ENCODE results near the gene MTG1. TPM values are rescaled to one million over a fixed set of nuclear protein-coding genes. Genes with fewer than 3 reads are reported as not detected.
"Not testable (repeated sequence)": the region's sequence is repeated elsewhere in the genome, so short reads cannot be mapped to it uniquely, and the experiment has no call there.

Gene MTG1
- total and polyA plus RNA-seq, 2 experiments from 2014 or later, result 22.8 to 50.7 TPM

- no peaks in the 10 kb centered on the region for H3K27me3 ChIP-seq (replicated peaks; ENCODE audit: insufficient read depth)
- no peak for TF ChIP-seq EZH2 (IDR thresholded peaks at IDR 0.05; ENCODE audit: insufficient read depth, poor library complexity, severe bottlenecking)
- no peak for TF ChIP-seq EZH2phosphoT487 (IDR thresholded peaks at IDR 0.05; ENCODE audit: insufficient read depth, low read depth)
- no peak overlapping the region for H3K27ac ChIP-seq
- no peak overlapping the region for H3K4me2 ChIP-seq (ENCODE audit: unreplicated experiment)
- 70 to 73% methylated on average over 12 of the region's 12 CpGs for WGBS, 2 experiments (ENCODE audit: low coverage in 1 of 2, low lambda C conversion rate in 2 of 2, missing lambda C conversion rate in 2 of 2)
- DNase-seq, result no peak
- H3K9me2 ChIP-seq (ENCODE audit: insufficient read depth), result no peaks in the 10 kb centered on the region
- no peaks in the 10 kb centered on the region for H3K9me3 ChIP-seq (ENCODE audit: low read depth)
- no peaks in the 10 kb centered on the region for H3K36me3 ChIP-seq (ENCODE audit: low read depth)
- no peaks in the 10 kb centered on the region for H4K20me1 ChIP-seq (ENCODE audit: insufficient read depth)
- H3K4me3 ChIP-seq, result no peak overlapping the region
- H3K9ac ChIP-seq, result no peak overlapping the region
- H3F3A ChIP-seq (ENCODE audit: insufficient read depth), result no peaks in the 10 kb centered on the region
- H3K79me2 ChIP-seq (ENCODE audit: insufficient read depth), result 0 out of 2 replicates have a peak, but pooled peaks cover 10% of the 10 kb centered on the region
- H3K4me1 ChIP-seq (ENCODE audit: insufficient read depth), result no peaks in the 10 kb centered on the region
- no peak overlapping the region for H2AFZ ChIP-seq
- in situ Hi-C loops (cut with MboI), result no loop called here
These were observed 18.4 kb upstream of the MTG1 start for GRCh38 chr10:133375357-133376115.

- H3K27ac ChIP-seq; H2AFZ ChIP-seq; H3K9ac ChIP-seq; H3K4me1 ChIP-seq (ENCODE audit: insufficient read depth); H3K4me2 ChIP-seq (ENCODE audit: unreplicated experiment); H3K27me3 ChIP-seq (replicated peaks; ENCODE audit: insufficient read depth); H3K36me3 ChIP-seq (ENCODE audit: low read depth); H3K9me2 ChIP-seq (ENCODE audit: insufficient read depth); H3K4me3 ChIP-seq; in situ Hi-C loops (cut with MboI); H3K9me3 ChIP-seq (ENCODE audit: low read depth); DNase-seq; H4K20me1 ChIP-seq (ENCODE audit: insufficient read depth); H3F3A ChIP-seq (ENCODE audit: insufficient read depth): not testable (repeated sequence)
- 0 out of 2 replicates have a peak, but pooled peaks cover 10% of the 10 kb centered on the region for H3K79me2 ChIP-seq (ENCODE audit: insufficient read depth)
- WGBS, 2 experiments (ENCODE audit: low coverage in 1 of 2, low lambda C conversion rate in 2 of 2, missing lambda C conversion rate in 2 of 2), result 84 to 86% methylated on average over 5 of the region's 5 CpGs
These were observed 17.8 kb upstream of the MTG1 start for GRCh38 chr10:133376183-133376582.

GRCh38 chr10:133377025-133377817 lies 16.7 kb upstream of the MTG1 start:
- Histone ChIP-seq H3K79me2 (ENCODE audit: insufficient read depth) (0 out of 2 replicates have a peak, but pooled peaks cover 1% of the 10 kb centered on the region), H3K9ac (no peak overlapping the region), H2AFZ (no peak overlapping the region), H3K4me3 (no peak overlapping the region), H3F3A (ENCODE audit: insufficient read depth) (no peaks in the 10 kb centered on the region), H3K36me3 (ENCODE audit: low read depth) (no peaks in the 10 kb centered on the region; the same call in 1 of the 2 replicates), H3K27ac (no peak overlapping the region), H4K20me1 (ENCODE audit: insufficient read depth) (no peaks in the 10 kb centered on the region), H3K9me3 (ENCODE audit: low read depth) (no peaks in the 10 kb centered on the region), H3K4me1 (ENCODE audit: insufficient read depth) (no peaks in the 10 kb centered on the region), H3K9me2 (ENCODE audit: insufficient read depth) (no peaks in the 10 kb centered on the region), H3K27me3 (replicated peaks; ENCODE audit: insufficient read depth) (no peaks in the 10 kb centered on the region), H3K4me2 (ENCODE audit: unreplicated experiment) (no peak overlapping the region)
- no peak for DNase-seq
- TF ChIP-seq EZH2phosphoT487 (IDR thresholded peaks at IDR 0.05; ENCODE audit: insufficient read depth, low read depth), result no peak
- TF ChIP-seq EZH2 (IDR thresholded peaks at IDR 0.05; ENCODE audit: insufficient read depth, poor library complexity, severe bottlenecking), result no peak
- WGBS, 2 experiments (ENCODE audit: low coverage in 1 of 2, low lambda C conversion rate in 2 of 2, missing lambda C conversion rate in 2 of 2), result 86 to 87% methylated on average over 29 to 30 of the region's 30 CpGs
- in situ Hi-C loops (cut with MboI), result no loop called here

GRCh38 chr10:133377818-133378250 lies 16.1 kb upstream of the MTG1 start:
- Histone ChIP-seq H3K27ac (no peak overlapping the region), H3K9me3 (ENCODE audit: low read depth) (no peaks in the 10 kb centered on the region), H3K4me3 (peak overlapping the region; percentile 73), H4K20me1 (ENCODE audit: insufficient read depth) (no peaks in the 10 kb centered on the region), H3K36me3 (ENCODE audit: low read depth) (no peaks in the 10 kb centered on the region; the same call in 1 of the 2 replicates), H3K9ac (peak overlapping the region; percentile 38; the same call in 1 of the 2 replicates), H3K79me2 (ENCODE audit: insufficient read depth) (no peaks in the 10 kb centered on the region), H3F3A (ENCODE audit: insufficient read depth) (no peaks in the 10 kb centered on the region), H3K4me2 (ENCODE audit: unreplicated experiment) (peak overlapping the region; percentile 73), H3K9me2 (ENCODE audit: insufficient read depth) (no peaks in the 10 kb centered on the region), H2AFZ (peak overlapping the region; percentile 84), H3K4me1 (ENCODE audit: insufficient read depth) (no peaks in the 10 kb centered on the region), H3K27me3 (replicated peaks; ENCODE audit: insufficient read depth) (no peaks in the 10 kb centered on the region)
- no peak for TF ChIP-seq EZH2 (IDR thresholded peaks at IDR 0.05; ENCODE audit: insufficient read depth, poor library complexity, severe bottlenecking)
- no peak for TF ChIP-seq EZH2phosphoT487 (IDR thresholded peaks at IDR 0.05; ENCODE audit: insufficient read depth, low read depth)
- WGBS, 2 experiments (ENCODE audit: low coverage in 1 of 2, low lambda C conversion rate in 2 of 2, missing lambda C conversion rate in 2 of 2), result 22% methylated on average over 15 to 20 of the region's 20 CpGs
- no peak for DNase-seq
- in situ Hi-C loops (cut with MboI), result no loop called here

Data from GM23248 (cell line).